Measurements from ENCODE around the gene SIGLEC8.
"Not testable (repeated sequence)": the region's sequence is repeated elsewhere in the genome, so short reads cannot be mapped to it uniquely, and the experiment has no call there.

Gene SIGLEC8

DNA sequence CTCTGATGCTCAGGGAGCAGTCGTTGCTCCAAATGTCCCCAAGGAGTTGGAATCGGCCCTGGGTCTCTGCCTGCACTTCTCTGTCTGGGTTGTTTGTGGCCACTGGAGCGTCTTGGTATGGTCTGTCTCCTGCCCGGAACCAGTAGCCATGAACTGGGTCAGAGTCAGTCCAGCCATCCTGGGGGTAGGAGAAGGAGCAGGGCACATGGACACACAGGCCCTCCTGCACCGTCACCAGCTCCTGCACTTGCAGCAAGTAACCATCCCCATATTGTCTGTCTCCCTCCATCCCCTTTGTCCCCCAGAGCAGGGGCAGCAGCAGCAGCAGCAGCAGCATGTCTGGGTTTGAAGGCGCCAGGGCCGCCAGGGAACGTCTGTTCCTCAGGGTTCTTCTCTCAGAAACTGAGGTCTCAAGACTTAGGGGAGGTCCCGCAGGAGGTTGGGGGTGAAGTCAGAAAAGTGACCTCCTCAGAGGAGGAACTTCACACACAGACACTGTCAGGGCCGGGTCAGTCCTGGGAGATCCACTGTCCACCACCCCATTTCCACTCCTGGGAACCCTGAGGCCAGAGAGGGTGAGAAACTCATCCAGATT is at the start of gene SIGLEC8:
SIGLEC8 (minus strand) TSS at position 404 of the 595 bp plus-strand sequence; CDS start at position 337, 67 bp downstream.
- no peak for DNase-seq

DNA sequence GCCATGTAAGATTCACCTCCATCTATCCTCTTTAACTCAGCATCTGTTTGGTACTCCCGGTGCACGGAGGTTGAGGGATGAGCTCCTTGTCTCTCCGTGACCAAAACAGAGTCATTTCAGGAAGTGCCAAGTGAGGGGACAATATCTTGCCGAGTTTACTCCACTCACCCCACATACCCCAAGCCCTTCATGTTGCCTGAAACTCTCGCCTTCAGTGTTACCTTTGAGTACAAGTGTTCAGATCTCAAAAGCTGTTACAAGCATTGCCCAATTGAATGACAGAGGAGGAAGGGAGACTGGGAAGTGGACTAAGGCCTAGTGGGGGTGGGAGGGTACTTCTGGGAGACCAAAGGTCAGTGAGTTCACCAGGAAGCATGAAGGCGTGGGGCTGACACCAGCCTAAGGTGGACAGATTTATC is 49.4 kb upstream of the SIGLEC8 start:
- DNase-seq: no peak

DNA sequence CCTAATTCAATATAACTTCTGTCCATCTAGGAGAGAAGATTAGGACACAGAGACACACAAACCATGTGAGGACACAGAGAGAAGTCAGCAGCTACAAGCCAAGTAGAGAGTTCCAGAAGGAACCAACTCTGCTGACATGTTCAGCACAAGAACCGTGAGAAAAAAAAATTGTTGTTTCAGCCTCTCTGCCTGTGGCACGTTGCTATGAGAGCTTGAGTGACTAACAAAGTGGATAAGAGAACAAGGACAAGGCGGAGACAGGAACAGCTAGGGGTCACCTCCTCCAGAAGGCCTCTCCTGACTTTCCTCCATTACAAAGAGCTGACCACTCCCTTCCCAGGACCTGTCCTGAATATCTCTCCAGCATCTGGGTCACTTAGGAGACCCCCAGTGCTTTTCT is 48.9 kb upstream of the SIGLEC8 start:
- no peak for DNase-seq

GRCh38 chr19:51505904-51506303 is 47.6 kb upstream of the SIGLEC8 start:
- no peak for DNase-seq

DNA sequence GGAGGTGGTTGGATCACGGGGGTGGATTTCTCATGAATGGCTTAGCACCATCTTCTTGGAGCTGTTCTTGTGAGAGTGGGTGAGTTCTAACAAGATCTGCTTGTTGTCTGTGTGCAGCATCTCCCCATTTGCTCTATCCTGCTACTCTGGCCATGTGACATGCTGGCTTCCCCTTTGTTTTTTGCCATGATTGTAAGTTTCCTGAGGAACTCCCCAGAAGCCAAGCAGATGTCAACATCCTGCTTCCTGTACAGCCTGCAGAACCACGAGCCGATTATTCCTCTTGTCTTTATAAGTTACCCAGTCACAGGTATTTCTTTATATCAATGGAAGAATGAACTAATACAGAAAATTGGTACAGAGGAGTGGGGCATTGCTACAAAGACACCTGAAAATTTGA is 45.6 kb upstream of the SIGLEC8 start:
- DNase-seq: no peak

DNA sequence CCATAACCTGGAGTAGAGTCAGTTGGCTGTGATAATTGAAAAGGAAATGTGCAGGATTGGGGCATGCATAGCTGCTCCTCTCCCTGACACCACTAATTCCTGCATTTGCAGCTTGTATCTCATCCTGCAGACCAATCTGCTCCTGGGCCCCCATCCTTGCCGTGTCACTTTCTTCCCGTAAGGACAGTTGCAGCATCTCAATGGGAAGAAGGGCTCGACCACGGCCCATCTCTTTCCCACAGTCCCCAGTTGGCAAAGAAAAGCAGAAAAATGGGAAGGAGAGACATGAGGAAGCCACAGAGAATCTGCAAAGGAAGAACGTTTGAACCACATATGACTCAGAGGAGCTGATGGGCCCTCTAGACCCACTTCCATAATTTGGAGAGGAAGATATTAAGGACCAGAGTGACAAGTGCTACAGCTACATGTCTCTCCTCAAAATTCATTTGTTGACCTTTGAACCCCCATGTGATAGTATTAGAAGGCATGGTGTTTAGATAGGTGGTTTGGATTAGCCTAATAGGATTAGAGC is 45.1 kb upstream of the SIGLEC8 start:
- no peak for DNase-seq

DNA sequence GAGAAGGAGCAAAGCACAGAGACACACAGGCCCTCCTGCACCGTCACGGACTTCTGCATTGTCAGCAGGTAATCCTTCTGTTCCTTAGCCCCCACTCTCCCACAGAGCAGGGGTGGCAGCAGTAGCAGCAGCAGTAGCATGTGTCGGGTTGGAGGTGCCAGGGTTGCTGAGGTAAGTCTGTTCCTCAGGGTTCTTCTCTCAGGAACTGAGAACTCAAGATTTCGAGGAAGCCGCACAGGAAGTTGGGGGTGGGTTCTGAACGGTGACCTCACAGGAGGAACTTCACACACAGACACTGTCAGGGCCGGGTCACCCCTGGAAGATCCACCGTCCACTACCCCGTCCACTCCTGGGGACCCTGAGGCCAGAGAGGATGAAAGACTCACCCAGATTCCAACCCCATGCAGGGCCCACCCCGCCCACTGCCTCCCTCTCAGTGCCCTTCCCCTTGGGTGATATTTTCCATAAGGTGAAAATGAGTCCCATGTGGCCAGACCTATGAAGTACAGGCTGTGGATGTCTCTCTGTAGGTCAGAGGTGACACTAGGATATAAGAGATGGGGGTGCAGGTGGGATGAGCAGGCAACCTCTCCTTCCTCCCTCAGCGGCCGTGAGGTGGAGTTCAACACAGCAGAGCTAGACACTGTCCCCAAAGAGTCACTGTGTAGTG is 43.5 kb upstream of the SIGLEC8 start, which contains the start of gene SIGLEC12:
SIGLEC12 (minus strand) TSS at position 207 of the 670 bp plus-strand sequence; CDS start at position 140, 67 bp downstream.
- no peak for DNase-seq

- not testable (repeated sequence) for DNase-seq
These were observed 42.7 kb upstream of the SIGLEC8 start for GRCh38 chr19:51500931-51501330.

- no peak for DNase-seq
These were observed 39.4 kb upstream of the SIGLEC8 start for GRCh38 chr19:51497666-51498065.

DNA sequence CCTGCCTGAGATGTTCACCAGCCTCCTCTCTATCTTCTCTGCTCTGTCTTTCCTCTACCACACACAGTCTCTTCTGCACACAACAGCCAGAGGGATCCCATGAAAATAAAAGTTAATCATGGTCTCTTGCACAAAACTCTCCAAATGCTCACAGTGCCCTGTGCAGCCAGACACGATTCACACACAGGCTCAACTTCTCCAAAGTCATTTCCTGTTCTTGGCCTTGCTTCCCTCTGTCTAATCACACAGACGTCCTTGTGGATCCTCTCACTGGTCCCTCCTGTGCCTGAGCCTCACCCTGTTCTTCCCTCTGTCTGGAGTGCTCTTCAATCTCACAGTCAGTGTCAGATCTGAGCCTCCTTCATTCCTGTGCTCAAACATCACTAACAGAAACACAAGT is 35.5 kb upstream of the SIGLEC8 start:
- DNase-seq: no peak

GRCh38 chr19:51491586-51491985 is 33.3 kb upstream of the SIGLEC8 start:
- DNase-seq: no peak

- no peak for DNase-seq
These were observed 32.4 kb upstream of the SIGLEC8 start for GRCh38 chr19:51490676-51491075.

GRCh38 chr19:51489113-51489512 is 30.9 kb upstream of the SIGLEC8 start:
- no peak for DNase-seq

GRCh38 chr19:51488491-51488890 is 30.2 kb upstream of the SIGLEC8 start:
- no peak for DNase-seq

- DNase-seq: no peak
These were observed 27.9 kb upstream of the SIGLEC8 start for GRCh38 chr19:51485960-51486660.

DNA sequence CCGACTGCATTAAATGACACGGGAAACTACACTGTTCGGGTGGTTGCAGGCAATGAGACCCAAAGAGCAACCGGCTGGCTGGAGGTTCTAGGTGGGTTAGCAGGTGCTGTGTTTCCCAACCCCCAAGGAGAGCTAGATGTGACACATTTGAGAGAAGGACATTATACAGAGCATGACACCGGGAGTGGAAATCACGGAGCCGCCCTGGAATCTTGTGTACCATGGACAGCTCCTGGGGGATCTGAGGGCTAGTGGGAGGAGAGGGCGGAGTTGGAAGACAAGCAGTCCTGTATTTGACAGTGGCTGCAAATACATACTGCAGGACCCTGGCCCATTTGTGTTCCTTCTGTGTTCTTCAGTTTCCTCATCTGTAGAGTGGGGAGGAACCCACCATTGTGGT is 22.3 kb upstream of the SIGLEC8 start:
- DNase-seq: no peak

- no peak for DNase-seq
These were observed 21.5 kb upstream of the SIGLEC8 start for GRCh38 chr19:51479531-51480331.

- no peak for DNase-seq
These were observed 20.4 kb upstream of the SIGLEC8 start, which contains the start of gene CEACAM18 for GRCh38 chr19:51478381-51479234. Gene CEACAM18 (plus strand): TSS chr19:51478539.

DNA sequence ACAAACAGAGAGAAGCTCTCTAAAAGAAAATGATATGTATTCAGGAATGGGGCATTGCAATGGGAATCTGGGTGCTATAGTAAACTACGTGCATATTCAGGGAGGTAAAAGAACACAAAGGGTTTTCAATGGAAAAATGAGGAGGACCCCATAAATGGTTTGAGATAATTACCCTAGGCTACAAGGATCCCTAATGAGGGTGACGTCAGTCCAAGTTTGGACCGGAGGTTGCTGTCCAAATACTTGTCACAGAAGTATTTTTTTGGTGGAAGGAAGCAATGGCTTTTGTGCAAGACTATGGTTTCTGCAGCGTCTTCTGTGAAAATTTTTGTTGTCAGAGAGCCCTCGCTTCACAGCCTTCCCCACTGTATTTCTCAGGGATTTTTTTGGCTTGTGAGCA is 19.1 kb upstream of the SIGLEC8 start:
- no peak for DNase-seq

GRCh38 chr19:51476164-51476563 is 17.9 kb upstream of the SIGLEC8 start:
- DNase-seq: no peak

GRCh38 chr19:51473009-51473707 is 14.9 kb upstream of the SIGLEC8 start:
- no peak for DNase-seq

Measured in SIG-M5 (cell line).